Glutamatergic neuron (in vitro differentiated cells): ENCODE measurements around the gene PCSK5. TPM values are rescaled to one million over a fixed set of nuclear protein-coding genes. Genes with fewer than 3 reads are reported as not detected.
"Not testable (repeated sequence)": the region's sequence is repeated elsewhere in the genome, so short reads cannot be mapped to it uniquely, and the experiment has no call there.

Experiments used
- DNase-seq: peaks from one replicate; pipeline ENCODE4 v3.0.0; 2022
- H3K27ac Mint-ChIP-seq: one replicate; pipeline ENCODE4 v1.8.0; 2020; ENCODE audit warnings: mild to moderate bottlenecking, mixed read lengths, inconsistent platforms; ENCODE audit not compliant: unreplicated experiment
- H3K27me3 Mint-ChIP-seq: one replicate; pipeline ENCODE4 v1.8.0; 2020; ENCODE audit warnings: mild to moderate bottlenecking, moderate library complexity, mixed read lengths, inconsistent platforms; ENCODE audit not compliant: unreplicated experiment
- H3K36me3 Mint-ChIP-seq: one replicate; pipeline ENCODE4 v1.8.0; 2020; ENCODE audit warnings: mild to moderate bottlenecking, mixed read lengths, inconsistent platforms; ENCODE audit not compliant: unreplicated experiment
- H3K4me1 Mint-ChIP-seq: one replicate; pipeline ENCODE4 v1.8.0; 2020; ENCODE audit warnings: mild to moderate bottlenecking, low read depth, mixed read lengths, inconsistent platforms; ENCODE audit not compliant: unreplicated experiment
- H3K4me3 Mint-ChIP-seq: one replicate; pipeline ENCODE4 v1.8.0; 2020; ENCODE audit warnings: mild to moderate bottlenecking, mixed read lengths, inconsistent platforms; ENCODE audit not compliant: unreplicated experiment
- H3K9me3 Mint-ChIP-seq: one replicate; pipeline ENCODE4 v1.8.0; 2020; ENCODE audit warnings: mild to moderate bottlenecking, moderate library complexity, mixed read lengths, inconsistent platforms; ENCODE audit not compliant: unreplicated experiment
- CTCF ChIP-seq: fragments of 200-600 bp; sonication (generic); IDR thresholded peaks from one replicate; pipeline ENCODE4 v1.5.0; 2021; ENCODE audit not compliant: partially characterized antibody, unreplicated experiment
- total RNA-seq: library from RNA; stranded (reverse); fragmentation: NEBNext Ultra II Directional; extraction: Animal tissue kit (Norgen Biotek cat#: 25700); gene quantifications from one replicate; pipeline ENCODE4 v1.2.1, GENCODE V29; 2021; ENCODE audit not compliant: unreplicated experiment

PCSK5 gene
- total RNA-seq, 1 donor from 2014 or later, result 9.6 TPM

GRCh38 chr9:75962662-75963036 is 72.2 kb downstream of the PCSK5 start:
- Mint-ChIP-seq H3K9me3 (peaks cover 4% of the 10 kb centered on the region), H3K27me3 (no peaks in the 10 kb centered on the region), H3K36me3 (no peaks in the 10 kb centered on the region), H3K4me1 (peaks cover 6% of the 10 kb centered on the region), H3K27ac (no peak overlapping the region), H3K4me3 (no peak overlapping the region)
- no peak for DNase-seq
- no peak for TF ChIP-seq CTCF

GRCh38 chr9:75963321-75963720 is 72.8 kb downstream of the PCSK5 start:
- H3K36me3 Mint-ChIP-seq, H3K27me3 Mint-ChIP-seq, H3K27ac Mint-ChIP-seq, H3K4me3 Mint-ChIP-seq, DNase-seq, H3K4me1 Mint-ChIP-seq, H3K9me3 Mint-ChIP-seq: not testable (repeated sequence)

- H3K4me3 Mint-ChIP-seq, result no peak overlapping the region
- H3K36me3 Mint-ChIP-seq, result no peaks in the 10 kb centered on the region
- peaks cover 4% of the 10 kb centered on the region for H3K9me3 Mint-ChIP-seq
- TF ChIP-seq CTCF, result no peak
- no peak for DNase-seq
- H3K27me3 Mint-ChIP-seq, result no peaks in the 10 kb centered on the region
- H3K4me1 Mint-ChIP-seq, result peaks cover 6% of the 10 kb centered on the region
- no peak overlapping the region for H3K27ac Mint-ChIP-seq
These were observed 74.0 kb downstream of the PCSK5 start for GRCh38 chr9:75964427-75964826.

GRCh38 chr9:75965231-75965630 is 74.8 kb downstream of the PCSK5 start:
- TF ChIP-seq CTCF, result no peak
- DNase-seq, result no peak
- no peak overlapping the region for H3K4me3 Mint-ChIP-seq
- H3K36me3 Mint-ChIP-seq, result no peaks in the 10 kb centered on the region
- peaks cover 4% of the 10 kb centered on the region for H3K4me1 Mint-ChIP-seq
- no peak overlapping the region for H3K27ac Mint-ChIP-seq
- H3K27me3 Mint-ChIP-seq, result no peaks in the 10 kb centered on the region
- peaks cover 4% of the 10 kb centered on the region for H3K9me3 Mint-ChIP-seq

GRCh38 chr9:75967556-75967955 is 77.1 kb downstream of the PCSK5 start:
- no peak for TF ChIP-seq CTCF
- DNase-seq, result no peak
- Mint-ChIP-seq H3K4me3 (no peak overlapping the region), H3K4me1 (no peaks in the 10 kb centered on the region), H3K27me3 (peaks cover 2% of the 10 kb centered on the region), H3K36me3 (no peaks in the 10 kb centered on the region), H3K27ac (no peak overlapping the region), H3K9me3 (no peaks in the 10 kb centered on the region)
